K562 (cell line): ENCODE results near the gene TIMM50. TPM values are rescaled to one million over a fixed set of nuclear protein-coding genes. Genes with fewer than 3 reads are reported as not detected.

Experiments used
- ARNT ChIP-seq, 2 experiments: fragments of 450-650 bp; IDR thresholded peaks; 2 replicates each; pipeline ENCODE4 v1.6.1; 2016; ENCODE audit warnings: mild to moderate bottlenecking in 1 of 2
- C11orf30 ChIP-seq: fragments of 450-650 bp; IDR thresholded peaks from 2 replicates; pipeline ENCODE4 v1.6.1; 2016; ENCODE audit warnings: low read depth, mild to moderate bottlenecking
- CREB1 ChIP-seq, 2 experiments: sonication (generic) in 1 of 2; formaldehyde crosslinking in 1 of 2; IDR thresholded peaks; 2 replicates each; pipeline versions ENCODE4 v1.6.1 to v1.8.0; 2012 to 2022; ENCODE audit warnings: inconsistent platforms in 1 of 2, mild to moderate bottlenecking in 1 of 2, missing genetic modification reagents in 1 of 2, moderate library complexity in 1 of 2
- DDX20 ChIP-seq: fragments of 450-650 bp; IDR thresholded peaks from 2 replicates; pipeline ENCODE4 v1.6.1; 2016; ENCODE audit warnings: missing genetic modification characterization, low read depth, mild to moderate bottlenecking, missing compliant biosample characterization, moderate library complexity
- DIDO1 ChIP-seq: fragments of 450-650 bp; IDR thresholded peaks from 2 replicates; pipeline ENCODE4 v1.6.1; 2016; ENCODE audit warnings: low read depth, missing biosample characterization, missing genetic modification characterization
- HDAC6 ChIP-seq: IDR thresholded peaks from 2 replicates; pipeline ENCODE4 v1.6.1; 2012; ENCODE audit warnings: low read depth, mild to moderate bottlenecking, control low read depth, inconsistent platforms, low read length, moderate library complexity
- HNRNPLL ChIP-seq: fragments of 200-400 bp; formaldehyde crosslinking; IDR thresholded peaks from 2 replicates; pipeline ENCODE4 v1.6.1; 2017; ENCODE audit warnings: low read length, low read depth, mild to moderate bottlenecking; ENCODE audit not compliant: poor library complexity, severe bottlenecking
- ILK ChIP-seq: fragments of 450-650 bp; IDR thresholded peaks from 2 replicates; pipeline ENCODE4 v1.6.1; 2016; ENCODE audit warnings: missing genetic modification characterization, low read depth, mild to moderate bottlenecking, missing compliant biosample characterization, moderate library complexity, borderline replicate concordance
- MEF2D ChIP-seq: conservative IDR thresholded peaks from 2 replicates; pipeline ENCODE4 v1.6.1; 2016; ENCODE audit warnings: low read depth, missing genetic modification characterization, missing compliant biosample characterization
- NCOR1 ChIP-seq: fragments of 450-650 bp; IDR thresholded peaks from 2 replicates; pipeline ENCODE4 v1.6.1; 2016; ENCODE audit warnings: mild to moderate bottlenecking, moderate library complexity
- REST ChIP-seq, 2 experiments: fragments of 450-650 bp; formaldehyde crosslinking in 1 of 2; IDR thresholded peaks; 2 replicates each; pipeline versions ENCODE4 v1.4.0 to v1.6.1; 2014 to 2020; ENCODE audit warnings: mild to moderate bottlenecking in 2 of 2, borderline replicate concordance in 1 of 2, low read depth in 1 of 2
- THAP12 ChIP-seq: fragments of 250-450 bp; sonication (Bioruptor Pico); IDR thresholded peaks from 2 replicates; pipeline ENCODE4 v1.9.0; 2021; ENCODE audit warnings: mild to moderate bottlenecking, inconsistent platforms
- ZBTB34 ChIP-seq: fragments of 250-450 bp; sonication (Bioruptor Pico); IDR thresholded peaks from 2 replicates; pipeline ENCODE4 v1.8.0; 2021; ENCODE audit warnings: mild to moderate bottlenecking, moderate library complexity
- ZNF764 ChIP-seq: fragments of 250-450 bp; sonication (Bioruptor Pico); IDR thresholded peaks from 2 replicates; pipeline ENCODE4 v1.4.0; 2020; ENCODE audit warnings: low read depth, mild to moderate bottlenecking, moderate library complexity
- polyA plus RNA-seq, 8 experiments: library from polyadenylated mRNA; depleted of rRNA in 4 of 8; stranded (reverse) in 5 of 8; unstranded in 3 of 8; fragments of >200 nt; fragmentation: Nextera tagmentation in 2 of 8; fragmentation: Illumina TruSeq in 1 of 8; extraction: Ambion mirVana in 2 of 8; extraction: Trizol in 1 of 8; gene quantifications; 2 replicates each; pipeline versions ENCODE4 v1.2.1 to v1.2.3, GENCODE V29; 2011 to 2014; ENCODE audit warnings: inconsistent platforms in 1 of 8, missing spikeins in 1 of 8
- total RNA-seq, 7 experiments: library from RNA; depleted of rRNA in 6 of 7; stranded (reverse); fragments of >200 nt in 6 of 7; fragmentation: Illumina TruSeq in 2 of 7; extraction: Trizol in 2 of 7; gene quantifications; 2 replicates each; pipeline versions ENCODE4 v1.2.1 to v1.2.3, GENCODE V29; 2011 to 2021; ENCODE audit warnings: low replicate concordance in 1 of 7

Gene TIMM50
- total and polyA plus RNA-seq, 9 of the 15 experiments (the other 6 are each of a cell fraction or from before 2014, with no cell fraction given), result 28.3 to 221 (median 170) TPM

- TF ChIP-seq REST (IDR thresholded peaks at IDR 0.05; ENCODE audit: borderline replicate concordance) (peak; percentile 49; the same call in 1 of the 2 replicates), REST (CRISPR knock-in tag; IDR thresholded peaks at IDR 0.05; ENCODE audit: low read depth) (no peak), ZBTB34 (CRISPR knock-in tag) (no peak), THAP12 (CRISPR knock-in tag) (peak; percentile 84), ARNT (IDR thresholded peaks at IDR 0.05) (no peak), ILK (tag) (no peak), NCOR1 (no peak), C11orf30 (no peak), DDX20 (tag) (no peak), MEF2D (tag) (no peak), DIDO1 (tag) (no peak), HDAC6 (no peak), ZNF764 (CRISPR knock-in tag) (peak; percentile 98), CREB1 (IDR thresholded peaks at IDR 0.05) (no peak; the same call in 1 of the 2 replicates), CREB1 (CRISPR knock-in tag; IDR thresholded peaks at IDR 0.05) (peak; percentile 90), HNRNPLL (no peak)
Observed at GRCh38 chr19:39502640-39503417, 22.2 kb downstream of the TIMM50 start (continued).
